Measurements from ENCODE around the gene PPP4C. TPM values are rescaled to one million over a fixed set of nuclear protein-coding genes. Genes with fewer than 3 reads are reported as not detected.

Gene PPP4C
- total RNA-seq, 2 donors from 2014 or later: 111 to 156 TPM

DNA sequence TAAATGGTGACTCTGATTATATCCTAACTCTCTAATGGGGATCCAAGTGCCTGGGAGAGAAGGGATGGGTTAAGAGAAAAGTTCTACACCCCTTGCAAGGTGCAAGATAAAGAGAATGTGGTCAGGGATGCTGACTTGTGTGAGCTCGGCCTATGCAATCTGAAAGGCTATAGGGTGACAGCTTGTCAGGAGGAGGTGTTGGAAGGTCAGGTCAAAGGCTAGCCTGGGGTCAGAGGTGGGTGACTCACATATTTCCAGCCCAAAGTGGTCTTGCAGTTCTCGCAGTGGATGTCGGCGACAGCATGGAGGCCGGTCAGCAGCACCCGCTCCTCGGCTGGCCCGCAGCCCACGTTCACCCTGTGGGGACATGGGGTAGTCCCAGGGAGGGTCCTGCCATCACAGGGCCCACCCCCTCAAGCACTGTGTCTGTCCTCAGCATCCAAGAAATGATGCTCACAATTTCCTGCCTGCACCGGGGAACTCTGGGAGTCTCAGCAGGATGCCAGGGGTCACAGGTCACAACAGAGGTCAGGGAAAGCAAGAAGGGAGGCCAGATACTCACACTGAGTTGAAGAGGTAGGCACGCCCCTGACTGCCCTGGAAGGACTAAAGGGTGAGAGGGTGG, 18.9 kb downstream of the PPP4C start:
- Histone ChIP-seq H3K36me3 (peaks cover 3% of the 10 kb centered on the region), H3K9me3 (no peaks in the 10 kb centered on the region), H3K27me3 (no peaks in the 10 kb centered on the region), H3K27ac (peak overlapping the region; percentile 88), H3K4me3 (peak overlapping the region; percentile 71), H3K4me1 (peaks cover 13% of the 10 kb centered on the region), H3K9ac (ENCODE audit: low read depth in 2 of 2, low read length in 2 of 2) (peak overlapping the region; percentile 94 to 98)
- TF ChIP-seq, protein P1, sequence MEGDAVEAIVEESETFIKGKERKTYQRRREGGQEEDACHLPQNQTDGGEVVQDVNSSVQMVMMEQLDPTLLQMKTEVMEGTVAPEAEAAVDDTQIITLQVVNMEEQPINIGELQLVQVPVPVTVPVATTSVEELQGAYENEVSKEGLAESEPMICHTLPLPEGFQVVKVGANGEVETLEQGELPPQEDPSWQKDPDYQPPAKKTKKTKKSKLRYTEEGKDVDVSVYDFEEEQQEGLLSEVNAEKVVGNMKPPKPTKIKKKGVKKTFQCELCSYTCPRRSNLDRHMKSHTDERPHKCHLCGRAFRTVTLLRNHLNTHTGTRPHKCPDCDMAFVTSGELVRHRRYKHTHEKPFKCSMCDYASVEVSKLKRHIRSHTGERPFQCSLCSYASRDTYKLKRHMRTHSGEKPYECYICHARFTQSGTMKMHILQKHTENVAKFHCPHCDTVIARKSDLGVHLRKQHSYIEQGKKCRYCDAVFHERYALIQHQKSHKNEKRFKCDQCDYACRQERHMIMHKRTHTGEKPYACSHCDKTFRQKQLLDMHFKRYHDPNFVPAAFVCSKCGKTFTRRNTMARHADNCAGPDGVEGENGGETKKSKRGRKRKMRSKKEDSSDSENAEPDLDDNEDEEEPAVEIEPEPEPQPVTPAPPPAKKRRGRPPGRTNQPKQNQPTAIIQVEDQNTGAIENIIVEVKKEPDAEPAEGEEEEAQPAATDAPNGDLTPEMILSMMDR (IDR thresholded peaks at IDR 0.05): no peak
- DNase-seq: no peak
- intact Hi-C loops (cut with DNase I): loop anchor here (10.0 kb wide), 2 partner anchors 260 to 320 kb away; partner anchors contain the start of gene CD2BP2

DNA sequence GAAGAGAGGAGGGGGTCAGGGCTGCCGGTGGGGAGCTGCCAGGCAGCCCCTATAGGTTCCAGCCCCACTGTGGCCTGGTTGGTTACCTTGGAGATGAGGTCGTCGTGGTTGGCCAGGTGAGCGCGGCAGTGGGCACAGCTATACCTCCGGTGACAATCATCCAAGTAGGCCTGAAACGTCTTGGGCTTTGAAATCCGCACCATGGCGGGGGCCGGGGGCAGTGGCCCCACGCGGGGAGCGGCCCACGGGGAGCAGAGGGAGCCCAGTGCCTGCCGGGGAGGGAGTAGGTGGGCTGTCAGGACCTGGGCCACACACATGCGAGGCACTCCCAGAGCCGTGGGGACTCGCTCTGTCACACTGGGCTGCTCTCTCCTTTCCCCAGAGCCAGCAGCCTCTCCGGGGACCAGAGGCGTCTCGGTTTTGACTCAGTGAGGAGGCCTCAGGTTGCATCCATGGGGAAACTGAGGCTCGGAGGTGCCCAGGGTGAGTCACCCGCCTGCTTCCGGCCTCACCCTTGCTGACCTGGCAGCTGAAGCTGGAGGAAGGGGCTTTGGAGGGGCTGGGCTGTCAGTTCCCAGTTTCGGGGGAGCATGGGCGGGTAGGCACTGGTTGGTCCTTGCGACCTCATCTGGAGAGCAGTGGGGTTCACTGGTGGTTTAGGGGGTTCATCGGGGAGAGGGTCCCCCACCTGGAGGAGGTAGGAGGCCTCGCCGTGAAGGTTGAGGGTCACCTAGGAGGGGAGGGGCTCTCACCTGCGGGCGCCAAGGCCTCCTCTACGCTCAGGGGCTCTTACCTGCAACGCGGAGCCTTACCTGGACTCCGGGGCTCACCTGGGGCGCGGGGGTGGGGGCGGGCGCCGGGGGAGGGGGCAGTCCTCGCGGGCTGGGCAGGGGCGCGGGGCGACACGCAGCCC, 19.6 kb downstream of the PPP4C start:
- H3K9me3 ChIP-seq: no peaks in the 10 kb centered on the region
- H3K9ac ChIP-seq (ENCODE audit: low read depth in 2 of 2, low read length in 2 of 2): peak overlapping the region; percentile 94 to 98
- H3K4me1 ChIP-seq: peaks cover 13% of the 10 kb centered on the region
- H3K27ac ChIP-seq: peak overlapping the region; percentile 88
- no peaks in the 10 kb centered on the region for H3K27me3 ChIP-seq
- intact Hi-C loops (cut with DNase I): loop anchor here (10.0 kb wide), 2 partner anchors 259 to 319 kb away; partner anchors contain the start of gene CD2BP2
- peaks cover 3% of the 10 kb centered on the region for H3K36me3 ChIP-seq
- peak; percentile 50 for DNase-seq
- TF ChIP-seq, protein P1 (IDR thresholded peaks at IDR 0.05): no peak
- H3K4me3 ChIP-seq: peak overlapping the region; percentile 71

DNA sequence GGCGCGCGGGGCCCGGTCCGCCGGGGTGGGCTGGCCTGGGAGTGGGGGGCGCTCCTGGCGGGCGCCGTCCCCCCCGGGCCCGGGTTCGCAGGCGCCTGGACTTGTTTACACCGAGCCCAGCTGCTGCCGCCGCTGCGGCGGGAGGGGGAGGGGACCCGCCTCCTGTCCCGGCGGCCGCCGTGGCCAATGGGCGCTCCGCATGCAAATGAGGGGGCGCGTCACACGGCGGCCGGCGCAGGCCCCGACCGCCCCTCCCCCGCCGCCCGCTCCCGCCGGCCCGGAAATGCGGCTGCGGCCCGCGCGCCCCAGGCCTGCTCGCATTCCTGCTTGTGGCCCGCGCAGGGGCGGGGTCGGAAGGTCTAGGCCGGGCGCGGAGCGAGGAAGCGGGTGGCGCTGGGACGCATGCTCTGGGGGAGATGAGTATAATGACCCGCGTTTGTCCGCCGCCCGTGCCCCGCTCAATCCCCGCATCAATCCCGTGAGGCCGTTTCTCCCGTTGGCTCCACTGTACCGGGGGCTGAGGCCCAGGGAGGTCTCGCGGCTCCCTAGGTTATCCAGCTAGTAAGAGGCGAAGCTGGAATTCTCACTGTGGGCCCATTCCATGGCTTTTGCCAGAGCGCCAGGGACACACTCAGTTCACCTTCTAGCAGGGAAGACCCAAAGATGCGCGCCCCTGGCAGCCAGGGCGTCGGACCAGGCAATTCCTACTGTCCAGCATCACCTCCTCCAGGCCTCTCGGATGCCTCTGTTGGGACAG, 20.5 kb downstream of the PPP4C start, which contains the start of gene YPEL3:
Gene YPEL3, minus strand, starts transcription at position 109 of the 757 bp plus-strand sequence. CDS start 731 bp downstream, outside the sequence.
- TF ChIP-seq, protein P1 (IDR thresholded peaks at IDR 0.05): no peak
- H3K27me3 ChIP-seq: no peaks in the 10 kb centered on the region
- intact Hi-C loops (cut with DNase I): loop anchor here (10.0 kb wide), 2 partner anchors 259 to 319 kb away; partner anchors contain the start of gene CD2BP2
- DNase-seq: peak; percentile 91
- peak within 1 kb of the TSS; percentile 94 to 98 for H3K9ac ChIP-seq (ENCODE audit: low read depth in 2 of 2, low read length in 2 of 2)
- H3K27ac ChIP-seq: peak within 1 kb of the TSS; percentile 88
- H3K9me3 ChIP-seq: no peaks in the 10 kb centered on the region
- H3K36me3 ChIP-seq: peaks cover 3% of the 10 kb centered on the region
- H3K4me1 ChIP-seq: peaks cover 9% of the 10 kb centered on the region
- peak within 1 kb of the TSS; percentile 71 for H3K4me3 ChIP-seq

DNA sequence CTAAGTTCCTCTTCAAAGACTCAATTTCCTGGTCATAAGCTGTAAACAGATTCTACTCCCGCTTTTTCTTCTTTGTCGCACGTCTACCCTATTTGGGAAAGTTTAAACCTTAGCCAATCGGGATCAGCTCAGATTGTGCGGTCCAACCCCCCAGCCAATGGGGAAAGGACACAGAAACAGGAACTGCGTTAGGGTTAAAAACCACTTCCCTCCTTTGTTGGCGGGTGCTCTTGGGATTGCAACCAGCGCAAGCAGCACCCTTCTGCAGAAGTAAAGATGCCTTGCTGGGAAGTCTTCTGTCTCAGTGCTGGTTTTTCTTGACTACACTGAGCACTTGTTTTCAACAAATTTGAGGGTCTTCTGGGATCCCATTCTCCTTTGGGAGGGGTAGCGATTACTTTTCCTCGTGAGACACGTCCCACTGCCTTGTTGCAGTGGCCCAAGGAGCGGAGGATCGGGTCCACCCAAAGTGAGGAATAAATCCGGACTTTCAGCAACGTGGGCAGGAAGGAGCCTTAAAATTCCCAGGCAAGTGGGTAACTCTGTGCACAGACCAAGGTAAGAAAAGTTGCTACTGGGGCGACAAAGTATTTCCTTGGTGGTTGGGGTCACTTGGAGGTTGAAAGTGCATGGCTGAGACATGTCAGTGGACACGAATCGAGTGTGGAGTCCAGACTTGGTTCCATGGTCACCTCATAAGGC, 21.2 kb downstream of the PPP4C start:
- no peak for DNase-seq
- intact Hi-C loops (cut with DNase I): loop anchor here (10.0 kb wide), 2 partner anchors 258 to 318 kb away; partner anchors contain the start of gene CD2BP2
- Histone ChIP-seq H3K27me3 (no peaks in the 10 kb centered on the region), H3K36me3 (peaks cover 3% of the 10 kb centered on the region), H3K27ac (peak overlapping the region; percentile 88), H3K4me3 (peak overlapping the region; percentile 71), H3K4me1 (peaks cover 8% of the 10 kb centered on the region), H3K9ac (ENCODE audit: low read depth in 2 of 2, low read length in 2 of 2) (peak overlapping the region in 1 of 2 donors; percentile 85), H3K9me3 (no peaks in the 10 kb centered on the region)
- TF ChIP-seq, protein P1 (IDR thresholded peaks at IDR 0.05): no peak

Measured in colonic mucosa (tissue), 4 donors.